HG03108 (cell line): ENCODE data around the gene ASPHD2.
"Not testable (repeated sequence)": the region's sequence is repeated elsewhere in the genome, so short reads cannot be mapped to it uniquely, and the experiment has no call there.

Experiments
- ATAC-seq: cut with Tn5 transposase; IDR thresholded peaks from one replicate; pipeline ENCODE4 v1.9.1; 2021; ENCODE audit warnings: moderate library complexity; ENCODE audit not compliant: unreplicated experiment

ASPHD2 gene

GRCh38 chr22:26428515-26429457, at the start of gene ASPHD2:
ASPHD2 (plus strand) TSS chr22:26429260; CDS start chr22:26433616, 4,356 bp downstream.
- ATAC-seq: peak; percentile 62

GRCh38 chr22:26380072-26380830, 48.8 kb upstream of the ASPHD2 start:
- ATAC-seq: no peak

GRCh38 chr22:26382782-26383181, 46.3 kb upstream of the ASPHD2 start:
- no peak for ATAC-seq

GRCh38 chr22:26383968-26384556, 45.0 kb upstream of the ASPHD2 start:
- no peak for ATAC-seq

- no peak for ATAC-seq
These were observed 43.9 kb upstream of the ASPHD2 start for GRCh38 chr22:26385164-26385563.

GRCh38 chr22:26389125-26389524, 39.9 kb upstream of the ASPHD2 start:
- ATAC-seq: no peak

GRCh38 chr22:26391091-26391490, 38.0 kb upstream of the ASPHD2 start:
- ATAC-seq: no peak

- no peak for ATAC-seq
These were observed 37.4 kb upstream of the ASPHD2 start for GRCh38 chr22:26391623-26392022.

GRCh38 chr22:26393929-26394328, 35.1 kb upstream of the ASPHD2 start:
- ATAC-seq: no peak

- no peak for ATAC-seq
These were observed 34.3 kb upstream of the ASPHD2 start for GRCh38 chr22:26394777-26395176.

GRCh38 chr22:26395926-26396325, 33.1 kb upstream of the ASPHD2 start:
- ATAC-seq: no peak

- no peak for ATAC-seq
These were observed 30.3 kb upstream of the ASPHD2 start for GRCh38 chr22:26398741-26399153.

GRCh38 chr22:26399289-26399688, 29.8 kb upstream of the ASPHD2 start:
- no peak for ATAC-seq

- no peak for ATAC-seq
These were observed 27.3 kb upstream of the ASPHD2 start for GRCh38 chr22:26401726-26402125.

- ATAC-seq: no peak
These were observed 24.1 kb upstream of the ASPHD2 start for GRCh38 chr22:26404851-26405421.

- ATAC-seq: no peak
These were observed 22.9 kb upstream of the ASPHD2 start for GRCh38 chr22:26406118-26406517.

GRCh38 chr22:26408562-26409220, 20.4 kb upstream of the ASPHD2 start:
- not testable (repeated sequence) for ATAC-seq

- ATAC-seq: no peak
These were observed 19.2 kb upstream of the ASPHD2 start for GRCh38 chr22:26409719-26410335.

GRCh38 chr22:26410386-26410785, 18.7 kb upstream of the ASPHD2 start:
- ATAC-seq: no peak

- no peak for ATAC-seq
These were observed 14.7 kb upstream of the ASPHD2 start for GRCh38 chr22:26414347-26414746.
